Smooth muscle cell (in vitro differentiated cells): ENCODE results near the gene KLHL26. TPM values are rescaled to one million over a fixed set of nuclear protein-coding genes. Genes with fewer than 3 reads are reported as not detected.

Experiments used
- DNase-seq: peaks from one replicate; lab custom pipeline; 2025; ENCODE audit not compliant: unreplicated experiment; lab: John Stamatoyannopoulos, UW
- H2AFZ ChIP-seq: fragments of 200-600 bp; sonication (generic); 2 replicates; pipeline ENCODE4 v1.6.0; 2016; ENCODE audit warnings: antibody characterized with exemption, low read depth, mild to moderate bottlenecking
- H3F3A ChIP-seq: fragments of 200-600 bp; sonication (generic); 2 replicates; pipeline ENCODE4 v1.6.0; 2017; ENCODE audit warnings: antibody characterized with exemption, low read depth
- H3K27ac ChIP-seq: fragments of 200-600 bp; sonication (generic); 2 replicates; pipeline ENCODE4 v1.5.1; 2016; ENCODE audit warnings: low read depth, mild to moderate bottlenecking
- H3K27me3 ChIP-seq: fragments of 200-600 bp; sonication (generic); 2 replicates; pipeline ENCODE4 v1.6.1; 2016; ENCODE audit warnings: low read depth, mild to moderate bottlenecking
- H3K36me3 ChIP-seq: fragments of 200-600 bp; sonication (generic); 2 replicates; pipeline ENCODE4 v1.5.1; 2016; ENCODE audit warnings: low read depth
- H3K4me1 ChIP-seq: fragments of 200-600 bp; sonication (generic); 2 replicates; pipeline ENCODE4 v1.5.1; 2016; ENCODE audit warnings: low read depth
- H3K4me2 ChIP-seq: fragments of 200-600 bp; sonication (generic); 2 replicates; pipeline ENCODE4 v1.6.0; 2016; ENCODE audit warnings: mild to moderate bottlenecking
- H3K4me3 ChIP-seq: fragments of 200-600 bp; sonication (generic); 2 replicates; pipeline ENCODE4 v1.5.1; 2016; ENCODE audit warnings: mild to moderate bottlenecking
- H3K79me2 ChIP-seq: fragments of 200-600 bp; sonication (generic); 2 replicates; pipeline ENCODE4 v1.6.0; 2016; ENCODE audit warnings: low read depth, mild to moderate bottlenecking
- H3K9ac ChIP-seq: fragments of 200-600 bp; sonication (generic); 2 replicates; pipeline ENCODE4 v1.6.0; 2016; ENCODE audit warnings: low read depth
- H3K9me3 ChIP-seq: fragments of 200-600 bp; sonication (generic); replicated peaks from 2 replicates; pipeline ENCODE4 v1.5.1; 2016; ENCODE audit warnings: low read depth
- H4K20me1 ChIP-seq: fragments of 200-600 bp; sonication (generic); 2 replicates; pipeline ENCODE4 v1.6.0; 2016; ENCODE audit warnings: low read depth
- CTCF ChIP-seq: fragments of 200-600 bp; sonication (generic); IDR thresholded peaks from 2 replicates; pipeline ENCODE4 v1.5.1; 2017; ENCODE audit warnings: borderline replicate concordance, mild to moderate bottlenecking, antibody characterized with exemption; ENCODE audit not compliant: insufficient read depth, poor library complexity, severe bottlenecking
- WGBS: methylation state at CpG from one replicate; pipeline ENCODE4 v1.1.7; 2016; ENCODE audit warnings: low lambda C conversion rate; 5-methylcytosine and 5-hydroxymethylcytosine counted together
- polyA plus RNA-seq: library from polyadenylated mRNA; unstranded; fragments of >200 nt; fragmentation: Nextera tagmentation; extraction: Ambion mirVana; gene quantifications from 2 replicates; pipeline ENCODE4 v1.2.1, GENCODE V29; 2016
- total RNA-seq: library from RNA; depleted of rRNA; stranded (reverse); fragments of >200 nt; gene quantifications from 2 replicates; pipeline ENCODE4 v1.2.3, GENCODE V29; 2014

KLHL26 gene
- total and polyA plus RNA-seq, 2 experiments from 2014 or later: 3.9 to 7.6 TPM

- H3K9me3 ChIP-seq: no peaks in the 10 kb centered on the region
- H3K79me2 ChIP-seq: peaks cover 27% of the 10 kb centered on the region
- H3K4me2 ChIP-seq: no peak overlapping the region
- WGBS: 88% methylated on average over 28 of the region's 28 CpGs
- H3K4me3 ChIP-seq: no peak overlapping the region
- no peak overlapping the region for H2AFZ ChIP-seq
- no peaks in the 10 kb centered on the region for H3K36me3 ChIP-seq
- H4K20me1 ChIP-seq: peaks cover 90% of the 10 kb centered on the region
- no peak for DNase-seq
- no peak overlapping the region for H3K9ac ChIP-seq
- no peaks in the 10 kb centered on the region for H3F3A ChIP-seq
- no peaks in the 10 kb centered on the region for H3K27me3 ChIP-seq
- TF ChIP-seq CTCF: no peak
- no peaks in the 10 kb centered on the region for H3K4me1 ChIP-seq
- no peak overlapping the region for H3K27ac ChIP-seq
These were observed 74.3 kb downstream of the KLHL26 start for GRCh38 chr19:18710996-18711751.

GRCh38 chr19:18711893-18712292, 75.1 kb downstream of the KLHL26 start:
- H3K9ac ChIP-seq: no peak overlapping the region
- H3K4me1 ChIP-seq: no peaks in the 10 kb centered on the region
- TF ChIP-seq CTCF: no peak
- WGBS: 84% methylated on average over 3 of the region's 3 CpGs
- no peaks in the 10 kb centered on the region for H3F3A ChIP-seq
- H3K36me3 ChIP-seq: no peaks in the 10 kb centered on the region
- peaks cover 90% of the 10 kb centered on the region for H4K20me1 ChIP-seq
- no peaks in the 10 kb centered on the region for H3K9me3 ChIP-seq
- H3K27ac ChIP-seq: no peak overlapping the region
- H3K27me3 ChIP-seq: no peaks in the 10 kb centered on the region
- DNase-seq: no peak
- no peak overlapping the region for H2AFZ ChIP-seq
- H3K4me2 ChIP-seq: no peak overlapping the region
- peaks cover 20% of the 10 kb centered on the region for H3K79me2 ChIP-seq
- no peak overlapping the region for H3K4me3 ChIP-seq

GRCh38 chr19:18712981-18713380, 76.2 kb downstream of the KLHL26 start:
- Histone ChIP-seq H3K79me2 (peaks cover 10% of the 10 kb centered on the region), H3K36me3 (no peaks in the 10 kb centered on the region), H3K27me3 (no peaks in the 10 kb centered on the region), H3K9ac (no peak overlapping the region), H3K4me3 (no peak overlapping the region), H3K27ac (no peak overlapping the region), H3K9me3 (no peaks in the 10 kb centered on the region), H3K4me2 (no peak overlapping the region), H3K4me1 (no peaks in the 10 kb centered on the region), H2AFZ (no peak overlapping the region), H4K20me1 (peaks cover 90% of the 10 kb centered on the region), H3F3A (no peaks in the 10 kb centered on the region)
- no peak for TF ChIP-seq CTCF
- 12% methylated on average over 5 of the region's 5 CpGs for WGBS
- DNase-seq: no peak
